GM18873 (cell line): Measurements from ENCODE around the gene SLX4IP.

Source experiments
- ATAC-seq: cut with Tn5 transposase; IDR thresholded peaks from one replicate; pipeline ENCODE4 v1.9.1; 2021; ENCODE audit warnings: mild to moderate bottlenecking, moderate library complexity, moderate number of reproducible peaks; ENCODE audit not compliant: unreplicated experiment, low FRiP score

The SLX4IP gene

GRCh38 chr20:10619427-10619826, 184.3 kb downstream of the SLX4IP start:
- ATAC-seq, result no peak

- no peak for ATAC-seq
Measured at GRCh38 chr20:10621149-10621548, 186.0 kb downstream of the SLX4IP start.

- ATAC-seq, result no peak
Measured at GRCh38 chr20:10622657-10623418, 187.7 kb downstream of the SLX4IP start.

- no peak for ATAC-seq
Measured at GRCh38 chr20:10625641-10626040, 190.5 kb downstream of the SLX4IP start.

GRCh38 chr20:10626896-10627295, 191.8 kb downstream of the SLX4IP start:
- ATAC-seq, result no peak

GRCh38 chr20:10629946-10630650, 195.0 kb downstream of the SLX4IP start:
- ATAC-seq, result no peak

- no peak for ATAC-seq
Measured at GRCh38 chr20:10631126-10631525, 196.0 kb downstream of the SLX4IP start.

GRCh38 chr20:10632721-10633509, 197.8 kb downstream of the SLX4IP start:
- no peak for ATAC-seq

- no peak for ATAC-seq
Measured at GRCh38 chr20:10633718-10634117, 198.6 kb downstream of the SLX4IP start.

- no peak for ATAC-seq
Measured at GRCh38 chr20:10634211-10634610, 199.1 kb downstream of the SLX4IP start.

GRCh38 chr20:10634683-10635411, 199.7 kb downstream of the SLX4IP start:
- no peak for ATAC-seq

GRCh38 chr20:10635476-10636208, 200.5 kb downstream of the SLX4IP start:
- no peak for ATAC-seq

- no peak for ATAC-seq
Measured at GRCh38 chr20:10636326-10636818, 201.3 kb downstream of the SLX4IP start.

GRCh38 chr20:10637031-10637559, 202.0 kb downstream of the SLX4IP start:
- no peak for ATAC-seq

GRCh38 chr20:10637563-10637962, 202.5 kb downstream of the SLX4IP start:
- ATAC-seq, result no peak

- no peak for ATAC-seq
Measured at GRCh38 chr20:10639077-10639736, 204.1 kb downstream of the SLX4IP start.

- no peak for ATAC-seq
Measured at GRCh38 chr20:10639737-10640556, 204.8 kb downstream of the SLX4IP start.

GRCh38 chr20:10640897-10641296, 205.8 kb downstream of the SLX4IP start:
- ATAC-seq, result no peak
